ENCODE measurements around the gene ALOX12B.

DNA sequence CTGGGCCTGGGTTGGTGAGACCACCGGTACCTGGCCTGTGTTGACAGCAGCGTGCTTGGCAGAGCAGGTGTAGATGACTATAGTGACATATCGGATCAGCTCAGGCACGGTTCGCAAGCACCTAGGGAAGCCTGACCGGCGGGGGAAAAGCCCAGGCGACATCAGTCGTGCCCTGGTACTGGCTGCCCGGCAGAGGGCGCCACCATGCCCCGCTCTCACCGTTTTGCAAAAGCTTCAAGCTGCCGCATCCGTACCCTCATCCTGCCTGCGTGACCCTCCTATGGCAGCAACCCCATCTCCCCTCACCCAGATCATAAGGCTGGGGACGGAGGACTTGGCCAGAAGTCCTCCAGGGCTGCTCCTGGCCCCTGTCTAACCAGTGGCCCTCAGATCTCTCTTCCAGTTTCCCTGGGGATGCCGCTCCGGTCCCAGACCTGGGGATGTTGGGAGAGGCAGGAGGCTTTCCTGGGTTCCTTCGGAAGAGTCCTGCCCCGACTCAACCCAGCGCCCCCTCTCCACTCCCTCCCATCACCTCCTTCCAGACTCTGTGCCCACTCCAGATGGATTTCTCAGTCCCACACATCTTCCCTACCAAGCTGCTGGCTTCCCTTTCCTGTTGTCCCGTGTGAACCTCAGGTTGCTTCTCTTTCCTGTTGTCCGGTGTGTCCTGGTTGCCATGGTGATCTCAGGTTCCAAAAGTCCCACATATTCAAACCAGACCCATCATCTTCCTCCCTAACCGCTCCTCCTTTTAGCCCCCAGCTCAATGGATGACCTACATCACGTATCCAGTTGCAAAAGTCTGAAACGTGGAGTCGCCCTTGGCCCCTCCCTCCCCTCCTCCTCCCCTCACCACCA, 13.7 kb downstream of the ALOX12B start:
- TF ChIP-seq SIN3A (conservative IDR thresholded peaks at IDR 0.05 in 1 of 2, IDR thresholded peaks at IDR 0.05 in 1 of 2; ENCODE audit: low read depth in 1 of 2, low read length in 2 of 2) = peak; percentile 28 to 72; a peak in 2 of 4 replicates
- TF ChIP-seq, protein P1, sequence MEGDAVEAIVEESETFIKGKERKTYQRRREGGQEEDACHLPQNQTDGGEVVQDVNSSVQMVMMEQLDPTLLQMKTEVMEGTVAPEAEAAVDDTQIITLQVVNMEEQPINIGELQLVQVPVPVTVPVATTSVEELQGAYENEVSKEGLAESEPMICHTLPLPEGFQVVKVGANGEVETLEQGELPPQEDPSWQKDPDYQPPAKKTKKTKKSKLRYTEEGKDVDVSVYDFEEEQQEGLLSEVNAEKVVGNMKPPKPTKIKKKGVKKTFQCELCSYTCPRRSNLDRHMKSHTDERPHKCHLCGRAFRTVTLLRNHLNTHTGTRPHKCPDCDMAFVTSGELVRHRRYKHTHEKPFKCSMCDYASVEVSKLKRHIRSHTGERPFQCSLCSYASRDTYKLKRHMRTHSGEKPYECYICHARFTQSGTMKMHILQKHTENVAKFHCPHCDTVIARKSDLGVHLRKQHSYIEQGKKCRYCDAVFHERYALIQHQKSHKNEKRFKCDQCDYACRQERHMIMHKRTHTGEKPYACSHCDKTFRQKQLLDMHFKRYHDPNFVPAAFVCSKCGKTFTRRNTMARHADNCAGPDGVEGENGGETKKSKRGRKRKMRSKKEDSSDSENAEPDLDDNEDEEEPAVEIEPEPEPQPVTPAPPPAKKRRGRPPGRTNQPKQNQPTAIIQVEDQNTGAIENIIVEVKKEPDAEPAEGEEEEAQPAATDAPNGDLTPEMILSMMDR (IDR thresholded peaks at IDR 0.05; ENCODE audit: control extremely low read depth in 1 of 3, insufficient read depth in 1 of 3, low read depth in 1 of 3, low read length in 3 of 3) = peak; percentile 80 to 98 (median 98)
